ENCODE measurements around the gene SH2B3. TPM values are rescaled to one million over a fixed set of nuclear protein-coding genes. Genes with fewer than 3 reads are reported as not detected.

SH2B3 gene
- total and polyA plus RNA-seq, 2 of the 13 experiments (the other 11 are each of a cell fraction or from before 2014, with no cell fraction given) = 6.8 to 6.9 TPM

DNA sequence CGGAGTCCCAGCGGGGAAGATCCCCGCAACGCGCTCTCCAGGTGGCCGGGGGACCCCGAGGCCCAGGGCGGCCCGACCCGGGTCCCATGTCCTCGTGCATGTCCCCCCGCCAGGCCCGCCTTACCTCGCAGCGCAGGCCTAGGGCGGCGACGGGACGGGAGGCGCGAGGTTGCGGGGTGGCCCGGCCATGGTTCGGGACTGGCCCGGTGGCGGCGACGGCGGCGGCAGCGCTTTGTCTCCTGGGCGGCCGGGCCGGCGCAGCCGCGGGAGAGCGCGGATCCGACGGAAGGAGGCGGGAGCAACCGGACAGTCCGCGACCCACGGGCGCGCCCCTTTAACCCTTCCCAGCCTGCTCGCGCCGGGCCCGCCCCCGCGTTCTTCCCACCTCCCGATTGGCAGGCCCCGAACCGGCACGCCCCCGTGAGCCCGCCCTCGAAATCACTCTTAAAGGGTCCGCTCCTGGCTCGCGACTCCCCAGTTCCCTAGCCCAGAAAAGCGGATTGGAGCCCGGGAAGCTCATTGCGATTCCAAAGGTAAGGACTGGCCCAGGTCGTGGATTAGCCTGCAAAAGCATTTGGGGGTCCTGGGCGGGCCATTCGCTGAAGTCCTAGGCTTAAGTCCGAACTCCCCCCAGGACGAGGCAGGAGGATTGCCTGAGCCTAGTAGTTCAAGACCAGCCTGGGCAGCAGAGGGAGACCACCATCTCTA, 36.8 kb upstream of the SH2B3 start, which contains the start of gene PHETA1 (continued):
- TF ChIP-seq, protein P1, sequence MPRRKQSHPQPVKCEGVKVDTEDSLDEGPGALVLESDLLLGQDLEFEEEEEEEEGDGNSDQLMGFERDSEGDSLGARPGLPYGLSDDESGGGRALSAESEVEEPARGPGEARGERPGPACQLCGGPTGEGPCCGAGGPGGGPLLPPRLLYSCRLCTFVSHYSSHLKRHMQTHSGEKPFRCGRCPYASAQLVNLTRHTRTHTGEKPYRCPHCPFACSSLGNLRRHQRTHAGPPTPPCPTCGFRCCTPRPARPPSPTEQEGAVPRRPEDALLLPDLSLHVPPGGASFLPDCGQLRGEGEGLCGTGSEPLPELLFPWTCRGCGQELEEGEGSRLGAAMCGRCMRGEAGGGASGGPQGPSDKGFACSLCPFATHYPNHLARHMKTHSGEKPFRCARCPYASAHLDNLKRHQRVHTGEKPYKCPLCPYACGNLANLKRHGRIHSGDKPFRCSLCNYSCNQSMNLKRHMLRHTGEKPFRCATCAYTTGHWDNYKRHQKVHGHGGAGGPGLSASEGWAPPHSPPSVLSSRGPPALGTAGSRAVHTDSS (CRISPR knock-in tag; conservative IDR thresholded peaks at IDR 0.05) = no peak
- TF ChIP-seq KMT2A (CRISPR knock-in tag; IDR thresholded peaks at IDR 0.05) = peak; percentile 22; the same call in 1 of the 2 replicates
- TF ChIP-seq, protein P2, sequence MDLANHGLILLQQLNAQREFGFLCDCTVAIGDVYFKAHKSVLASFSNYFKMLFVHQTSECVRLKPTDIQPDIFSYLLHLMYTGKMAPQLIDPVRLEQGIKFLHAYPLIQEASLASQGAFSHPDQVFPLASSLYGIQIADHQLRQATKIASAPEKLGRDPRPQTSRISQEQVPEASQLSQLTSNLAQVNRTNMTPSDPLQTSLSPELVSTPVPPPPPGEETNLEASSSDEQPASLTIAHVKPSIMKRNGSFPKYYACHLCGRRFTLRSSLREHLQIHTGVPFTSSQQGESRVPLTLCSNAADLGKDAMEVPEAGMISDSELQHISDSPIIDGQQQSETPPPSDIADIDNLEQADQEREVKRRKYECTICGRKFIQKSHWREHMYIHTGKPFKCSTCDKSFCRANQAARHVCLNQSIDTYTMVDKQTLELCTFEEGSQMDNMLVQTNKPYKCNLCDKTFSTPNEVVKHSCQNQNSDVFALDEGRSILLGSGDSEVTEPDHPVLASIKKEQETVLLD (CRISPR knock-in tag; IDR thresholded peaks at IDR 0.05; ENCODE audit: low read depth) = peak; percentile 60; the same call in 1 of the 2 replicates
- TF ChIP-seq POLR2AphosphoS5 (IDR thresholded peaks at IDR 0.05; ENCODE audit: low read depth, low read length) = peak; percentile 49
- no peak for TF ChIP-seq SIN3B (IDR thresholded peaks at IDR 0.05; ENCODE audit: low read length)
- TF ChIP-seq NR2F6 (IDR thresholded peaks at IDR 0.05) = no peak
- TF ChIP-seq NR2F6 (CRISPR knock-in tag; IDR thresholded peaks at IDR 0.05) = peak; percentile 36; the same call in 1 of the 2 replicates
- no peak for TF ChIP-seq SRSF9 (IDR thresholded peaks at IDR 0.05; ENCODE audit: borderline replicate concordance, insufficient read depth, low read depth, low read length, poor library complexity, severe bottlenecking)
- TF ChIP-seq, protein P3, sequence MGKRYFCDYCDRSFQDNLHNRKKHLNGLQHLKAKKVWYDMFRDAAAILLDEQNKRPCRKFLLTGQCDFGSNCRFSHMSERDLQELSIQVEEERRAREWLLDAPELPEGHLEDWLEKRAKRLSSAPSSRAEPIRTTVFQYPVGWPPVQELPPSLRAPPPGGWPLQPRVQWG (CRISPR knock-in tag; IDR thresholded peaks at IDR 0.05; ENCODE audit: borderline replicate concordance, low read depth) = no peak
- TF ChIP-seq ZFP62 (CRISPR knock-in tag; IDR thresholded peaks at IDR 0.05) = no peak
- peak; percentile 62; the same call in 1 of the 2 replicates for TF ChIP-seq RNF2 (conservative IDR thresholded peaks at IDR 0.05; ENCODE audit: low read depth)
- TF ChIP-seq SMYD3 (CRISPR knock-in tag; IDR thresholded peaks at IDR 0.05) = no peak
- TF ChIP-seq TARDBP (CRISPR knock-in tag; IDR thresholded peaks at IDR 0.05) = peak; percentile 51
- TF ChIP-seq BORCS8-MEF2B (CRISPR knock-in tag; IDR thresholded peaks at IDR 0.05) = peak; percentile 83; the same call in 1 of the 2 replicates
- TF ChIP-seq, protein P4, sequence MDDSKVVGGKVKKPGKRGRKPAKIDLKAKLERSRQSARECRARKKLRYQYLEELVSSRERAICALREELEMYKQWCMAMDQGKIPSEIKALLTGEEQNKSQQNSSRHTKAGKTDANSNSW (CRISPR knock-in tag; IDR thresholded peaks at IDR 0.05; ENCODE audit: borderline replicate concordance) = no peak; the same call in 1 of the 2 replicates
- peak; percentile 70; the same call in 1 of the 2 replicates for TF ChIP-seq ZNF546 (CRISPR knock-in tag; conservative IDR thresholded peaks at IDR 0.05)
- TF ChIP-seq, protein P5, sequence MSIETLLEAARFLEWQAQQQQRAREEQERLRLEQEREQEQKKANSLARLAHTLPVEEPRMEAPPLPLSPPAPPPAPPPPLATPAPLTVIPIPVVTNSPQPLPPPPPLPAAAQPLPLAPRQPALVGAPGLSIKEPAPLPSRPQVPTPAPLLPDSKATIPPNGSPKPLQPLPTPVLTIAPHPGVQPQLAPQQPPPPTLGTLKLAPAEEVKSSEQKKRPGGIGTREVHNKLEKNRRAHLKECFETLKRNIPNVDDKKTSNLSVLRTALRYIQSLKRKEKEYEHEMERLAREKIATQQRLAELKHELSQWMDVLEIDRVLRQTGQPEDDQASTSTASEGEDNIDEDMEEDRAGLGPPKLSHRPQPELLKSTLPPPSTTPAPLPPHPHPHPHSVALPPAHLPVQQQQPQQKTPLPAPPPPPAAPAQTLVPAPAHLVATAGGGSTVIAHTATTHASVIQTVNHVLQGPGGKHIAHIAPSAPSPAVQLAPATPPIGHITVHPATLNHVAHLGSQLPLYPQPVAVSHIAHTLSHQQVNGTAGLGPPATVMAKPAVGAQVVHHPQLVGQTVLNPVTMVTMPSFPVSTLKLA (IDR thresholded peaks at IDR 0.05) = 0 out of 2 replicates have a peak, but pooled peaks have one; percentile 7
- no peak for TF ChIP-seq ZNF34 (CRISPR knock-in tag; IDR thresholded peaks at IDR 0.05; ENCODE audit: borderline replicate concordance)
- TF ChIP-seq KAT7 (CRISPR knock-in tag; IDR thresholded peaks at IDR 0.05; ENCODE audit: borderline replicate concordance) = peak; percentile 67; the same call in 1 of the 2 replicates
- TF ChIP-seq ZNF160 (CRISPR knock-in tag; IDR thresholded peaks at IDR 0.05) = peak; percentile 51
- peak; percentile 83 for TF ChIP-seq SAP130 (CRISPR knock-in tag; IDR thresholded peaks at IDR 0.05; ENCODE audit: low read depth)
- TF ChIP-seq RXRB (CRISPR knock-in tag; IDR thresholded peaks at IDR 0.05; ENCODE audit: borderline replicate concordance) = no peak
- no peak for TF ChIP-seq SIX4 (CRISPR knock-in tag; IDR thresholded peaks at IDR 0.05)
- TF ChIP-seq SATB2 (CRISPR knock-in tag; IDR thresholded peaks at IDR 0.05) = no peak
- TF ChIP-seq, protein P6, sequence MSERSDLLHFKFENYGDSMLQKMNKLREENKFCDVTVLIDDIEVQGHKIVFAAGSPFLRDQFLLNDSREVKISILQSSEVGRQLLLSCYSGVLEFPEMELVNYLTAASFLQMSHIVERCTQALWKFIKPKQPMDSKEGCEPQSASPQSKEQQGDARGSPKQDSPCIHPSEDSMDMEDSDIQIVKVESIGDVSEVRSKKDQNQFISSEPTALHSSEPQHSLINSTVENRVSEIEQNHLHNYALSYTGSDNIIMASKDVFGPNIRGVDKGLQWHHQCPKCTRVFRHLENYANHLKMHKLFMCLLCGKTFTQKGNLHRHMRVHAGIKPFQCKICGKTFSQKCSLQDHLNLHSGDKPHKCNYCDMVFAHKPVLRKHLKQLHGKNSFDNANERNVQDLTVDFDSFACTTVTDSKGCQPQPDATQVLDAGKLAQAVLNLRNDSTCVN (CRISPR knock-in tag; IDR thresholded peaks at IDR 0.05; ENCODE audit: borderline replicate concordance) = no peak; the same call in 1 of the 2 replicates

Measured in HepG2 (cell line).